NCI-H2227 treated with DMSO at 0.1 percent for 48 hours (cell line): ENCODE results near the gene SLC15A1.
A peak's percentile ranks its signal among the peaks of the same experiment; 100 is the strongest.
"Not testable (repeated sequence)": the region's sequence is repeated elsewhere in the genome, so short reads cannot be mapped to it uniquely, and the experiment has no call there.

Source experiments
- DNase-seq: peaks from one replicate; lab custom pipeline; 2025; lab: John Stamatoyannopoulos, UW

The SLC15A1 gene

DNA sequence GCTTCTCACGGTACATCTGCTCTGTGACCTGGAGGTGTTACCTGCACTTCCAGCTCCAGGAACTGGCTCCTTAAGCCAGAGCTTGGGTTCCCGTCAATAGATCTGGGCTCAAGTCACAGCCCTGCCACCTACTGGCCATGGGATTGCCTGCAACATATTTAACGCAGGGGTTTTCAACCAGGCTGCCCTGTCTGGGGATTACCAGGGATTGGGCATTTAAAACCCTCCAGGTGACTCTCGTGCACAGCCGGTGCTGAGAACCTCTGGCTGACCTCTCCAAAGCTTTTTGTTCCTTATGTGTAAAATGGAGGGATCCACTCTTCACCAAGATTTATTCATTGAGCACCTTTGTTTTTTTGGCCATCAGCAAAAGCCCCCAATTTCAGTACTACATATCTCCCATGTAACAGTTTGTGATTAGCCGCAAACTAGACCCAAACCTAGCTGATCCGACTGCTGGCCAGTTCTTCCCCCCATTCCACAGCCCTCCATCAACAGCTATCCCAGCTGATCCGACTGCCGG, 98.9 kb downstream of the SLC15A1 start:
- DNase-seq = peak; percentile 35

DNA sequence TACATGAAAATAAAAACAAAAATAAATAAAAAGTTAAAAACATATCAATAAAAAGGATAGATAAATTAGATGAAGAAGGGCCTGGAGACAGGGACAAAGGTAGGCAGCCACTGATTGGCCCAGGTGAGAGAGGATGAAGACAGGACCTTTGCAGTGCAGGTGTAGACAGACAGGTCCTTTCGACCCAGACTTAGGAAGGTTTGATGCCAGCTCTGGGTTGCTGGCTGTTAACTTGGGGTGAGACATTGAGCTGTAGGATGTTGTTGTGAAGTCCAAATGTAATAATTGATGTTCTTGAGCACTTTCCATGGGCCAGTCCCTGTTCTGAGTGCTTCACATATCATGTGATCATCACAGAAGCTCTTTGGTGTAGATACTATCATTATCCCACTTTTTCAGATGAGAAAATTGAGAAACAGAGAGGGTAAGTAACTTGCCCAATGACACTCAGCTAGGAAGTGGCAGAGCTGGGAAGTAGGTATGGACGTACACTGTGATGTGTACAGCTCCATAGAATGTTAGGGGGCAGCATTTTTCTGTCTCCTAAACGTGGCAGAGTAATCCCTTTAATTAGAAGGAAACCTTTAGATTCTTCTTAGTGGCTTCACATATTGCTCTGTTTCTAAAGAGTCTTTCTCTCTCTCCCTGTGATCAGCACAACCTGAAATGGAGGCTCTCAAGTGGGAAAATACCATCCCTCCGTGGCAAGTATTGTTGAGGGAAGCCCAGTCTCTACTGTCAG, 99.6 kb downstream of the SLC15A1 start:
- DNase-seq = no peak

DNA sequence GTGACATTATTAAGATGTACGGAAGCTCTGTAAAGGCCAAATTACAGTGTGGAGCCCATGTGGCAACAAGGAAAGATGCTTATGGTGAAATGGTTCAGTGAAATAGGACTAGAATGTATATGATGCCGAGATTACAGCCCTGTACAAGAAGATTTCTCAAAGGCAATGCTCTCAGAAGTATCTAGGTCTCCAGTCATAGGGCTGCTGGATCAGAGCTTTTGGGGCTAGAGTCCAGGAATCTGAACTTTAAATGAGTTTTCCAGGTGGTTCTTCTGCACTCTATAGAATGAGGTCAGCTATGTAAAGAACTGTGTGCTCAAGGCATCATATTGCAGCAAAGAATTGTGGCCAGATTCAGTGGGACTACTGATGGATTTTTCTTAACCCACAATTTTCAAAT, 100.2 kb downstream of the SLC15A1 start:
- no peak for DNase-seq

DNA sequence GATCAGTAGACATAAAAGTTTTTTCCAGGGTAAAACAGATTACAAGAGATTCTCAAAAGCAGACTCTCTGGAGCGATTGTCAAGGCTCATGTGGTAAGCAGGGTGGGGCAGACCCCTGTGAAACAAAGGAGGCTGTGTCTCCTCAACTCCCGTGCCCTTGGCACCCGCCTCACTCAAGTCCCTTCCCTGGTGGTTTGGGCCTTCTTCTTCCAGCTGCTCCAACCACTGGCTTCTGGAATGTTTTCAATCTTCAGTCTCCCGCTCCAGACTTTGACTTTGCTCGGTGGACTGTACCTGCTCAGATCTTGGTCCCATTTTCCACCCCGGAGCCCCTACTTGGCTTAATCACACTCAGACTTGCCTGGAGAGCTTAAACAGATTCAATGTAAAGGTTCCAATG, 100.7 kb downstream of the SLC15A1 start:
- DNase-seq = no peak

DNA sequence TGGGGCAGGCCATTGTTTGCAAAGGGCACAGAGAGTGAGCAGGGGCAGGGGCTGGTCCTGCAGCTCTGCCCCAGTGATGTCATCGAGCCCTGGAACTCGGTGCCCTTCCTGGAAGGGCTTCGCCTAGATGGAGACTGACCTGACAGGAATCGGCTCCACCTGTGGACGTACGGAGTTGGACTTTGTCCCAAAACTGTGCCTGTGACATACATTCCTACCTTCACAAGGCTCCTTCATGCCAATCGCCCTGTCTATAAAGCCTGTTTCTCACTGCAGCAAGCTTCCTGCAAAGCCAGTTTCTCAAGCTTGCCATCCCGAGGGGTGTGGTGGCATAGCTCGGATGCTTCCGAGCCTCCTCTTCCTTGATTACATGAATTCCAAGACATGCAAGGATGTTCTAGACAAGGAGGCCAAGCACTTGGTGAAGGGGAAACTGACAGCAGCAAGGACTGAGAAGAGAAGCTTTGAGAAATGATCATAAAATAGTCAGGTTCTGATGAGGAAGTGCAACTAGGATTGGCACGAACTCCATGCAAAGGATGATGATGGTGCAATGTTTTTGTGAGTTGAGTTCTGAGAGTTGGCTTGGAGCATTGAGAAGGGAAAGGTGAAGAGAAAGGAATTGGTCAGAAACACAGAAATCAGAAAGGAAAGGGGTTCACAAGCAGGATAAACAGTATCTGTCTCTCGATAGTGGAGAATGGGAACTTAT, 101.9 kb downstream of the SLC15A1 start:
- no peak for DNase-seq

DNA sequence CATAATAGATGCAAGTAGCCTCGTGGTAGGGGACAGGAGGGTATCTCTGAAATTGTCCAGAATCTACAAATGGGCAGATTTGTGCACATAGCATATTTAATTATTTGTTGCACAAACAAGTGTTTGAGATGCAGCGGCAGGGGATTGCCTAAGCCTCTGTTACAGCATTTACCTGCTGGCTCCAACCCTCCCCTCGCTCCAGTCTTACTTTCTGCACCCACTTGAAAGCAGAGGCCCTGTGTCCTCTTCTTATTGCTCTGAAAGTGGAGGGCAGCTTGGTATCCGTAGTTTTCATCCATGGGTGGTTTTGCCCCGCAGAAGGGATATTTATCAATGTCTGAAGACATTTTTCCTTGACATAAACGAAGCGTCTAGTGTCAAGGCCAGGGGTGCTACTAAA, 102.6 kb downstream of the SLC15A1 start:
- DNase-seq = no peak

DNA sequence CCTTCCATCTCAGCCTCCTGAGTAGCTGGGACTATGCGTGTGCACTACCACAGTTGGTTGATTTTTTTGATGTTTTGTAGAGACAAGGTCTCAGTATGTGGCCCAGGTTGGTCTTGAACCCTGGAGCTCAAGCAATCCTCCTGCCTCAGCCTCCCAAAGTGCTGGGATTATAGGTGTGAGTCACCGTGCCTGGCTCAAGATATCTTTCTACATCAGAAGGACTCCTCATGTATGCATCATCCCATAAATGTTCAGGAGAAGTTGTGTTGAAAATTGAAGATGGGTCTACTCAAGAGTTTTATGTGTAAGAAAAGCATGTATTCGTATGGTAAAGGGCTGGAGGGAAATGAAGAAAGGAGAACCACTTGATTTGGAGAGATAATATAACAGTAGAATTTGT, 103.8 kb downstream of the SLC15A1 start:
- DNase-seq = no peak

DNA sequence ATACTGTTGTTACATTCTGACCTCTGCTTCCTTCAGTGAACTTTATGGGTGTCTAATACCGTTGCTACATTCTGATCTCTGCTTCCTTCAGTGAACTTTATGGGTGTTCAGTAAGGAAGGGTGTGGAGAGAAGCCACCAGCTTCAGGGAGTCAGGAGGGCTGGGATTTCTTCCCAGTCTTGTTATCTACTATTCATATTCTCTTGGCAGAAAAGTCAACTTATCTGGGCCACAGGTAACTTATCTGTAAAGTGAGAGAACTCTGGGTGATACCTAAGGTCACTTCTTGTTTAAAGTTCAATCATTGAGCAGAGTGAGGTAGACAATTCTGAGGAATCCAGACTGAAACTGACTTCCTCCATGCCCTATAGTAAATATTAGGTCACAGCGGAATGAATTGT, 104.3 kb downstream of the SLC15A1 start:
- no peak for DNase-seq

DNA sequence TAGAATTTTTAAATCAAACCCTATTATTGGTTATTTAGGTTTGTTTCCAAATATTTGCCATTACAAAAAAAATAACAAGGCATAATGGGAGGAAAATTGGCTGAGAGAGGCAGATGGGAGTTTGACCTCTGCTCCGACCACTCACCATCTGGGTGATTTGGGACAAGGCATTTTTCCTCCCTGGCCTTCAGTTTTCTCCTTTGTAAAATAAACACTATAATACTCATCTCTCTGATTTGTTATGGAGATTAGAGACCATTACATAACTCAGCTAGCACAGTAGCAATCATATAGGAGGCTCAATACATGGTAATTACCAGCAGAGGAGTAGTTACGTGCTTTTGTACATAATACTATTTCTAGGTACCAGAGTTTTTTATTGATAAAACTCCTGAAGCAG, 105.4 kb downstream of the SLC15A1 start:
- DNase-seq = no peak

DNA sequence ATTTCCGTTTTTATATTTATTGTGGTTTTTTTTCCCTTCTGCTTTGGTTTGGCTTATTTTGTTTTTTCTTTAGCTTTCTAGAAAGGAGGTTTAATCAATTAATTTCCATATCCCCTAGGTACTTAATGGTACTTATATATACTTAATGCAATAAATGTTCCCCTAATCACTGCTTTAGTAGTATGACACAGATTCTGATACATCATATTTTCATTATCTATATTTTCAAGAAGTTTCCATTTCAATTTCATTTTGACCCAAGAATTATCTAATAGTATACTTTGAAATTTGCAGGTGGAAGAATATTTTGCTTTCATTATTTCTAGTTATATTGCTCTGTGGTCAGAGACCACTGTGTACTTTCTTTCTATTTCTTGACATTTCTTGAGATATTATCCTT, 109.0 kb downstream of the SLC15A1 start:
- no peak for DNase-seq

DNA sequence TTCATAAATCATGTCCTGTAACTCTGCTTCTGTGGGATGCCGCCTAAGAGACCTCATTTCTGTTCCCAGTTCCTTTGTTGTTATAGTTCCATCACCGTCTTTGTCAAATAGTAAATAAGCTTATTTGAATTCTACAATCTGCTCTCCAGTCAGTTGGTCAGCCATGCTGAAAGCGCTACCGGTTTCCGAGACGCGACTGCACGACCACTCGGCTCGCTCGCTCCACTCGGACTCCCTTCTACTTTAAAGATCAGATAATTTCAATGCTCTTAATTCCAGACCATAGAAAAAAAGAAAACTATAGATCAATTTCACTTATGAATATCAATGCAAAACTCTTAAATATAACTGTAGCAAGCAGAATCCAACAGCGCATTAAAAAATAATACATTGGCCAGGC, 111.4 kb downstream of the SLC15A1 start:
- no peak for DNase-seq

DNA sequence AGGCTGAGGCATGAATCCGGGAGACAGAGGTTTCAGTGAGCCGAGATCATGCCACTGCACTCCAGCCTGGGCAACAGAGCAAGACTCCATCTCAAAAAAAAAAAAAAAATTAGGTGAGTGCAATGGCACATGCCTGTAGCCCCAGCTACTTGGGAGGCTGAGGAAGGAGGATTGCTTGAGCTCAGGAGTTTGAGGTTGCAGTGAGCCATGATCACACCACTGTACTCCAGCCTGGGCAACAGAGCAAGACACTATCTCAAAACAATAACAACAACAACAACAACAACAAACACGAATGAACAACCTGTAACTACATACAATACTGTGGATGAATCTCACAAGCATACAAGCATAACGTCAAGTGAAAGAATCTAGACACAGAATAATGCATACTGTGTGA, 112.7 kb downstream of the SLC15A1 start:
- DNase-seq = not testable (repeated sequence)

DNA sequence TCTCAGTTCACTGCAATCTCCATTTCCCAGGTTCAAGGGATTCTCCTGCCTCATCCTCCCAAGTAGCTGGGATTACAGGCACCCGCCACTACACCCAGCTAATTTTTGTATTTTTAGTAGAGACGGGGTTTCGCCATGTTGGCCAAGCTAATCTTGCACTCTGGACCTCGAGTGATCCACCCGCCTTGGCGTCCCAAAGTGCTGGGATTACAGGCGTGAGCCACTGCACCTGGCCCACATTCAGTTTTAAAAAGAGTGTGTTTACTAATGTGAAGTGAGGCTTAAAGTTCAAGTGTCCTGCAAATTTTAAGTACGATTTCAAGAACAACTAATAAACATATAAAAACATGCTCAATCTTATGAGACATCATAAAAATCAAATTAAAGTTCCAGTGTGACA, 114.1 kb downstream of the SLC15A1 start:
- not testable (repeated sequence) for DNase-seq
